ENCODE data around the gene TMEM200B. TPM values are rescaled to one million over a fixed set of nuclear protein-coding genes. Genes with fewer than 3 reads are reported as not detected.

TMEM200B gene
- total and polyA plus RNA-seq, 2 of the 4 experiments (the other 2 are of a cell fraction) = 4.8 to 6.2 TPM

DNA sequence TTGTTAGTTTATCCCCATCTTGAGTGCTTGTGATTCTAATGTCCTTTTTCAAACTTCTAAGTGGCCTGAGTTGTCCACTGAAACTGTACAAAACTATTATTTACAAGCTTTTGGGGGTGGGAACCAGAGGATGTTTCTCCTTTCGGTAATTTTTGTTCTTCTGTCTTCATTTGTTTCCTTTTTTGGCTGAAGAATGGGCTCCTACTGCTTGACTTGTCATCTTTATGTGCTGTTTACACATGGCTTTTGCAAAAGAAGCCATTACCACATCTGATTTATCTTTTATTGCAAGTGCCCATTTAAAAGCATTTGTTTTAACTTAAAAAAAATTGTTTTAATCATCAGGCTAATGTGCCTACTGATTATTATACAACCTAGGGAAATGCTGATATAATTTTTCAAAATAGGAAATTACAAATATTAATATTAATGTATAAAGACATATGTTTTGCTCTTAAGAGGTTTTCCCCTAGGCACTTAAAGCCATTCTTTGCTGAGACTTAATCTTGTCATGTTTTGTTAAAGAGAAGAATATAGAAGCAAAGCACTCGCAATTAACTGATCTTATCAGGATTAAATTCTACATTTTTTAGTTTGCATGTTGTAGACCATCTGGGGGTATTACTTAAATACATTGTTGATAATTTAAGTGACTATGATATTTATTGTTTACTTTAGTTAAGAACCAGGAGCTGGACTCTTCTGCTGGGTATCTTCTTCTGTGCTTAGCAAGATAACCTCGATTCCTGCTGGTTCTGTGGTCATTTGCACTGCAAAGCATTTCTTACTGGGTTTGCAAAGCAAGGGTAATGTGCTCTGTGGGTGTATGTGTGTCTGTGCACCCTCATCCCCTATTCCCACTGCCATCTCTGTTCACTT, 40.1 kb downstream of the TMEM200B start:
- Histone ChIP-seq H3K9me3 (ENCODE audit: control insufficient read depth, insufficient read depth, low read length) (no peaks in the 10 kb centered on the region), H3K23ac (ENCODE audit: low read depth, low read length) (no peak overlapping the region), H2BK15ac (ENCODE audit: low read depth, low read length) (no peak overlapping the region), H4K20me1 (ENCODE audit: insufficient read depth, low read length) (no peaks in the 10 kb centered on the region), H3K14ac (replicated peaks; ENCODE audit: low read depth, low read length) (no peak overlapping the region), H2BK5ac (ENCODE audit: low read depth, low read length, poor library complexity, severe bottlenecking) (no peak overlapping the region), H4K91ac (ENCODE audit: insufficient read depth, low read depth, low read length) (no peak overlapping the region), H3K4me3 (ENCODE audit: insufficient read depth, low read depth, low read length) (no peak overlapping the region), H2BK20ac (ENCODE audit: low read depth, low read length) (no peak overlapping the region), H3K56ac (ENCODE audit: extremely low read depth, insufficient read depth, low read length) (no peak overlapping the region), H3K4ac (ENCODE audit: low read depth, low read length) (no peak overlapping the region), H2AK9ac (replicated peaks; ENCODE audit: low read depth, low read length, poor library complexity) (no peak overlapping the region), H3K9ac (ENCODE audit: low read depth, low read length) (no peak overlapping the region), H3K18ac (ENCODE audit: low read depth, low read length) (no peak overlapping the region), H2BK120ac (ENCODE audit: low read depth, low read length) (no peak overlapping the region), H3K27me3 (ENCODE audit: control insufficient read depth, insufficient read depth, low read length) (no peaks in the 10 kb centered on the region), H3K79me1 (ENCODE audit: low read depth in 1 of 2, low read length in 2 of 2) (no peaks in the 10 kb centered on the region), H4K8ac (ENCODE audit: low read depth in 2 of 2, low read length in 2 of 2) (no peak overlapping the region), H2AFZ (replicated peaks; ENCODE audit: low read length, poor library complexity) (no peak overlapping the region), H2AK5ac (ENCODE audit: low read depth, low read length) (no peak overlapping the region), H3K4me2 (ENCODE audit: low read depth, low read length) (no peak overlapping the region), H3K9me1 (ENCODE audit: insufficient read depth, low read length) (no peaks in the 10 kb centered on the region), H4K5ac (ENCODE audit: low read depth, low read length) (no peak overlapping the region), H3K27ac (ENCODE audit: insufficient read depth, low read length) (no peak overlapping the region), H3K4me1 (ENCODE audit: control insufficient read depth, insufficient read depth, low read length) (no peaks in the 10 kb centered on the region), H3K36me3 (ENCODE audit: control insufficient read depth, insufficient read depth, low read length) (no peaks in the 10 kb centered on the region)
- in situ Hi-C loops (cut with MboI; ENCODE audit: low sequenced_read_pairs) (no loop called here), intact Hi-C loops (cut with micrococcal nuclease) (no loop called here), dilution Hi-C loops (cut with HindIII; ENCODE audit: low sequenced_read_pairs, unreplicated experiment) (no loop called here)
- no peak for ATAC-seq (ENCODE audit: low read depth)
- no TSS peak for BruUV-seq (replicated peaks)
- WGBS, 2 experiments (ENCODE audit: extremely low coverage in 2 of 2, insufficient read length in 1 of 2) = no CpG with 5 or more reads among the region's 3 CpGs
- DNase-seq = no peak
- TF ChIP-seq, protein P1, sequence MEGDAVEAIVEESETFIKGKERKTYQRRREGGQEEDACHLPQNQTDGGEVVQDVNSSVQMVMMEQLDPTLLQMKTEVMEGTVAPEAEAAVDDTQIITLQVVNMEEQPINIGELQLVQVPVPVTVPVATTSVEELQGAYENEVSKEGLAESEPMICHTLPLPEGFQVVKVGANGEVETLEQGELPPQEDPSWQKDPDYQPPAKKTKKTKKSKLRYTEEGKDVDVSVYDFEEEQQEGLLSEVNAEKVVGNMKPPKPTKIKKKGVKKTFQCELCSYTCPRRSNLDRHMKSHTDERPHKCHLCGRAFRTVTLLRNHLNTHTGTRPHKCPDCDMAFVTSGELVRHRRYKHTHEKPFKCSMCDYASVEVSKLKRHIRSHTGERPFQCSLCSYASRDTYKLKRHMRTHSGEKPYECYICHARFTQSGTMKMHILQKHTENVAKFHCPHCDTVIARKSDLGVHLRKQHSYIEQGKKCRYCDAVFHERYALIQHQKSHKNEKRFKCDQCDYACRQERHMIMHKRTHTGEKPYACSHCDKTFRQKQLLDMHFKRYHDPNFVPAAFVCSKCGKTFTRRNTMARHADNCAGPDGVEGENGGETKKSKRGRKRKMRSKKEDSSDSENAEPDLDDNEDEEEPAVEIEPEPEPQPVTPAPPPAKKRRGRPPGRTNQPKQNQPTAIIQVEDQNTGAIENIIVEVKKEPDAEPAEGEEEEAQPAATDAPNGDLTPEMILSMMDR (conservative IDR thresholded peaks at IDR 0.05; ENCODE audit: low read depth, low read length) = no peak
- no peak for TF ChIP-seq MAFK (IDR thresholded peaks at IDR 0.05; ENCODE audit: low read depth, low read length)
- no peak for TF ChIP-seq RFX5 (IDR thresholded peaks at IDR 0.05; ENCODE audit: low read depth, low read length)
- no peak for TF ChIP-seq BHLHE40 (IDR thresholded peaks at IDR 0.05; ENCODE audit: low read depth, low read length)
- no peak for TF ChIP-seq RCOR1 (IDR thresholded peaks at IDR 0.05; ENCODE audit: insufficient replicate concordance, low read length)
- no peak for TF ChIP-seq CHD1 (IDR thresholded peaks at IDR 0.05; ENCODE audit: low read depth, low read length)
- TF ChIP-seq, protein P2, sequence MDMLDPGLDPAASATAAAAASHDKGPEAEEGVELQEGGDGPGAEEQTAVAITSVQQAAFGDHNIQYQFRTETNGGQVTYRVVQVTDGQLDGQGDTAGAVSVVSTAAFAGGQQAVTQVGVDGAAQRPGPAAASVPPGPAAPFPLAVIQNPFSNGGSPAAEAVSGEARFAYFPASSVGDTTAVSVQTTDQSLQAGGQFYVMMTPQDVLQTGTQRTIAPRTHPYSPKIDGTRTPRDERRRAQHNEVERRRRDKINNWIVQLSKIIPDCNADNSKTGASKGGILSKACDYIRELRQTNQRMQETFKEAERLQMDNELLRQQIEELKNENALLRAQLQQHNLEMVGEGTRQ (IDR thresholded peaks at IDR 0.05; ENCODE audit: low read depth, low read length) = no peak
- TF ChIP-seq FOS (IDR thresholded peaks at IDR 0.05; ENCODE audit: low read depth, low read length) = no peak
- no peak for TF ChIP-seq POLR2A (IDR thresholded peaks at IDR 0.05; ENCODE audit: low read depth, low read length)
- no peak for TF ChIP-seq SMC3 (IDR thresholded peaks at IDR 0.05; ENCODE audit: low read depth, low read length)
- TF ChIP-seq, protein P3, sequence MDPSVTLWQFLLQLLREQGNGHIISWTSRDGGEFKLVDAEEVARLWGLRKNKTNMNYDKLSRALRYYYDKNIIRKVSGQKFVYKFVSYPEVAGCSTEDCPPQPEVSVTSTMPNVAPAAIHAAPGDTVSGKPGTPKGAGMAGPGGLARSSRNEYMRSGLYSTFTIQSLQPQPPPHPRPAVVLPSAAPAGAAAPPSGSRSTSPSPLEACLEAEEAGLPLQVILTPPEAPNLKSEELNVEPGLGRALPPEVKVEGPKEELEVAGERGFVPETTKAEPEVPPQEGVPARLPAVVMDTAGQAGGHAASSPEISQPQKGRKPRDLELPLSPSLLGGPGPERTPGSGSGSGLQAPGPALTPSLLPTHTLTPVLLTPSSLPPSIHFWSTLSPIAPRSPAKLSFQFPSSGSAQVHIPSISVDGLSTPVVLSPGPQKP (IDR thresholded peaks at IDR 0.05; ENCODE audit: borderline replicate concordance, low read depth, low read length) = no peak
- TF ChIP-seq MXI1 (IDR thresholded peaks at IDR 0.05; ENCODE audit: borderline replicate concordance, low read depth, low read length) = no peak
- TF ChIP-seq RAD21 (IDR thresholded peaks at IDR 0.05; ENCODE audit: low read length) = no peak
- ChIA-PET CTCF (no interaction called here), POLR2A (ENCODE audit: unreplicated experiment) (no interaction called here)

Data from IMR-90 (cell line).